GM19463 (cell line): ENCODE data around the gene SSRP1.

Source experiments
- ATAC-seq: cut with Tn5 transposase; IDR thresholded peaks from one replicate; pipeline ENCODE4 v1.9.1; 2021; ENCODE audit warnings: mild to moderate bottlenecking, moderate library complexity; ENCODE audit not compliant: unreplicated experiment

Gene SSRP1

DNA sequence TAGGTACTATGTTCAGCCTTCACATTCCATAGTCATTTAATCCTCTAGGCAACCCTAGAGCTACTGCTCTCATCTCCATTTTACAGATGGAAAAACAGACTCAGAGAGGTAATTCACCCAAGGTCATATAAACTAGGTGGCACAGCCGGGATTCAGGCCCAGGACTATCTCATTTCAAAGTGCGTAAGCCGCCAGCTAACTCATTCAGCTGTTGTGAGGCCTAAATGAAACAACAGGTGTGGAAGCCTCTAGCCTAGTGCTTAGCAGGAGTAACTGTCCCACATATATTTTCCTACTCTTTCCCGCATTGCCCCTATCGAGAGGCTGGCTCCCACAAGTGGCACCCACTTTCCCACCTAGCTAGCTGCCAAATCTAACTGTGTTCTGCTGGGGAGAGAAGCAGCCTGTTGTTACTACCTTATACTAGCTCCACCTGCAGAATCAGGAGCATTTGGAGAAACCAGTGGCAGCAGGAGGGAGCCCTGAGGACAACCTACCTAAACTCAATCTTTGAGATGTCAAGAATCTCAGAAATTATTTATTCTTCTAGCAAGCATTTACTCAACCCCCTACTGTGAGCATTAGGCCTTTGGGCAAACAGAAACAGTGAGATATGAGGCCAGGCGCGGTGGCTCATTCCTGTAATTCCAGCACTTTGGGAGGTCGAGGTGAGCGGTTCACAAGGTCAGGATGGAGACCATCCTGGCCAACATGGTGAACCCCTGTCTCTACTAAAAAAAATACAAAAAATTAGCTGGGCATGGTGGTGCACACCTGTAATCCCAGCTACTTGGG, 24.4 kb upstream of the SSRP1 start:
- ATAC-seq, result no peak

DNA sequence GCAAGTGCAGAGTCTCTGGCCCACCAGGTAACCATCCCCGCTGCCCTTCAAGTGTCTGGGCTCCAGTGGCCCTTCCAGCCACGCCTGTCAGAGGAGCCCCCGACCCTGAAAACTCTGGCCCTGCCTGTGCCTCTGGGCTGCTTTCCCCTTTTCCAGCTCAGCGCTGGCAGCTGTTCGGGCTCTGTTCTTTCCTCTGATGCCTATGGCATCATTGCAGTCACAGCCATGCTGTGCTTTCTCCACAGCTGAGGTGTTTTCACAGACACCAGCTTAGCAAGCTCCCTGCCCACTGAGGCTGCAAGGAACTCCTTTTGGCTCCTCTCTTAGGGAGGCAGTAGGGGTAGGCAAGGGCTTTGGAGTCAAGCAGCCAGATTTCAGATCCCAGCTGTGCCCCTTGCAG, 23.7 kb upstream of the SSRP1 start:
- no peak for ATAC-seq

DNA sequence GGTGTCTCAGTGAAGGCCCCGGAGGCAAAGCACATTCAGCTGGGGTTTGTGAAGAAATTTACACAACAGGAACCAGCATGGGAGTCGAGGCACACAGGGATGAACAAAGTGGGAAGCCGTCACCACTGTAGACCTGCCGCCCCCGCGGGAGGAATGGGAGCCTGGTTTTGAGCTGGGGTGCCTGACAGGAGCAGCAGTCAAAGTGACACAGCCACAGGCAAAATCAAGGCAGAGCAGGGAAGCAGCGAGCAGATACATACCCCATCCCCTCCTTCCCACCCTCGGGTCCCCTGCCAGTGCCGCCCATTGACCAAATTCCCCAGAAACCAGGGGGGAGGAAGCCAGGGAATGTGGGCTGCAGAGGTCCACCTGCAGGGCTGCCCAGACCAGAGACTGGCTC, 23.3 kb upstream of the SSRP1 start:
- no peak for ATAC-seq

DNA sequence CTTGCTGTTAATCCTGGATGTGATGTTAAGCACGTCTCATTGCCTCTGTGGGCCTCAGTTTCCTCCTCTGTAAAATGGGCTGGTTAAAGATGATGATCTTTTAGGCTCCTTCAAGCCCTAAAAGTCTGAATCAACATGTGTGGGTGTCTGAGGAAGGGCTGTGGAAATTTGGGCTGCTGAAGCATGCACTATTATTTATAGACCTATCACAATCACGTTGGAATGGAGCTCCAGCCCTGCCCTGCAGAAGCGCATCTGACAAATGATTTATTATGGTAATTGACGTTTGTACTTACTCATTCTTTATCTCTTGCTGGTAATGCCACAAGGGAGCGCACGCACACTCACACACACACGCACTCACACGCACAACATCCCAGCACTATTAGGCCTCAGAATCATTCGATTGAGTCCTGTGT, 22.9 kb upstream of the SSRP1 start:
- no peak for ATAC-seq

DNA sequence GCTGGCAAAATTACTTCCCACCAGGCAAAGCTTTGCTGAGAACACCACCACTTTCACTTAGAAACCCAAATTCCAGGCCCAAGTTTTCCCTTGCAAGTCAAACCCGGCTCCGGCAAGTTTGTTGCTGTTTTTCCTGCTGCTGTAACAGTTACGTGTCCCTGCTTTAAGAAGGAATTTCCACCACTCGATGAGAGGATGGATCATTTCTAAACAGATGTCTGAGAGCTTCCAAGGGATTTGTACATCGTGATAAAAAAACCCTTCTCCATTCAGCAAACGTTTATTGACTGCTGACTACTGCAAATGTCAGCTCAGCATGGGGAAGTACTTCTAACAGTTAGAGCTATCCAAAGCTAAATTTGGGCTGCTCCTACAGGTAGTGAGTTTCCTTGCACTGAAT, 22.2 kb upstream of the SSRP1 start:
- no peak for ATAC-seq

DNA sequence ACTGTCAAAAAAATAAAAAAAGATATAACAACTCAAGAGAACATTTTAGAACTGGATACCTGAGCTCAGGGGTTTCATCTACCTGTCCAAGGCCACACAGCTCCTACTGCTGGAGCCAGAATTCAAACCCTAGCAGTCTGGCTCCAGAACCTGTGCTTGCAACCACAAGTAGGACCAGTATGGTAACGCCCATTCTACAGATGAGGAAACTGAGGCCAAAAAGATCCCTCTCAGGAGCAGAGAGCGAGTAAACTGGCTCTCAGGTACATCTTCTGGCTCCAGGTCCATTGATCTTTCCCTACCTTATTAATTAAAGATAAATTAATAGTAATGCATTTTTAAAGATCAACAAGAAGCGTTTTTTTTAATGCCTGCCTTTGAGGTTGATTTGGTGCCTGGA, 21.6 kb upstream of the SSRP1 start:
- no peak for ATAC-seq

DNA sequence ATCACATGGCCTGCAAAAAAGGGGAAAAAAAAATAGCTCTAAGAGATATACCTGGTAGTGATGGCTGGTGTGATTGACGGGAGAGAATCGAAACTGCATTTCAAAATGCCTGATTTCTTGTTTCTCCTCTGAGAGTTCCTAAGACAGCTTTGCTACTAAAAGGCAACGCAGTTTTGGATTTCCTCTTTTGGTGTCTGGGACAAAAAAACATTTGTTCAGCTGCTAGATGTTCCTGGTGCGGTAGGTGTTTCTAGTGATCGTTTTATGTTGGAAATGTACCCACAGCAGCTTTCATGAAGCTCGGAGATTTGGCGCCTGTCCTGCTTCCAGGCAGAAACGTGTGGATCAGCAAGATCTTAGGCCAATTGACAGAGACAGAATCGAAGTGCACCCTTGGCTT, 20.6 kb upstream of the SSRP1 start:
- no peak for ATAC-seq

DNA sequence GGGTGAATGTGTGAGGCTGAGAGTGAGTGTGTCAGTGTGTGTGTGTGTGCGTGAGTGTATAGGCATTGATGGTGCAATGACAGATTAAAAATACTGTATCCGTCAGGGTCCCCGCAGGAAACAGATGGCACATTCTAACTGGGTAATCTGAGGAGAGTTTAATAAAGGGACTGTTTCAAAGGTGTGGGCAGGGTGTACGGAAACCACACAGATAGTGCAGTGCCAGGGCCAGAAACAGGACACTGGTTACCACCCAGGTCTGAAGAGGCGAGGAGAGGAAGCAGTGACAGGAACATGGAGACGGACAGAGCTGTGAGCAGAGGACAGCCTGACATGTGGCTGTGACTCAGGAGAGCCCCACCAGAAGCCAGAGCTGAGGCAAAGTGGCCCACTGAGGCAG, 19.0 kb upstream of the SSRP1 start:
- no peak for ATAC-seq

DNA sequence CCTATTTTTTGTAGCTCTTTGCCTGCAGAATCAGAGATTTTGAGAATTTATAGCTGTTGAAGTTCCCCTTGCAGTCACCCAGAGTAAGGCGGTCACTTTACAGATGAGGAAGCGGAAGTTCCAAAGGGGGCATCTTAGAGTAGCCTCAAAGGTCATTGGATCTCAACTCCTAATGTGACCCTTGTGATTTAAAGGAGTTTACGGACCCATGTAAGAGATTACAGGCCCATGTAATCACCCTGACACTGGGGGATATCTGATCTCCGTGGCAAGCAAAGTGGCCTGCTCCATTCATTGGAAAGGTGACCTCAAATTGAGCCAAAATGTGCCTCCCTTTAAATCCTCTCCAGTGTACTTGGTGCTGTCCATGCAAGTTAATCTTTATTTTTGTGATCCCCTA, 18.2 kb upstream of the SSRP1 start:
- ATAC-seq, result no peak

DNA sequence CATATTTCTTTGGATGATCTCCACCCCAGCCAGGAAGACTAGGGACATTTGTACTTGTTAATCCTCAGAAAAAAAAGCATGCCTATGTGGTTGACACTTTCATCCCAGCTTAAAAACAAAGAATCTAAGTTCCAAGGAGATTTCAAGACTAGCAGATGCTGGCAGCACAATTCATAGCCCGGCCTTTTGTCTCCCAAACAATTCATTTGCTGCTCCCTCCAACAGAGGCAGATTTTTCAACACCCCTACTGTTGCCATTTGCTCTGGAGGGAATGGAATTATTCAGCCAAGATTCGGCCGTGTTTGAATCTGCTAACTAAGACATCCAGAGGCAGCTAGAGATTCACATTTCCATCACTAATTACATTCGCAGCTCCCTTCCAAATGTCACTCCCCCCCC, 17.8 kb upstream of the SSRP1 start:
- no peak for ATAC-seq

DNA sequence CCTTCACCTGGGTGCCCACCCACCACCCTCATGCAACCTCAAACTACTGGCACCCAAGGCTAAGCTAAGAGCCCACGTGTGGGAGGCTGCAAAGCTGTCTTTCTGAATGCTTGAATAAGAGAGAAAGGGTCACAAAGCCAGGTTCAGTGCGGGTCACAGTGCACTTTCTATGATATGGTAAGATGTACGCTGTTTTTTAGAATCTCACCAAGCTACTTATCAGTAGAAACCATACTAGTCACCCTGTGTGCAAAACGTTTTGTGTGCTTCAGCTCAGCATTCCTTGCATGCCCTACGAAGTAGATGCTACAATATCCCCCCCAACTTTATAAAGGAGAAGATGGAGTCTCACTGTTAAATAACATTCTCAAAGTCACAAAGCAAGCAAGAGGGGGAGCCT, 17.3 kb upstream of the SSRP1 start:
- no peak for ATAC-seq

DNA sequence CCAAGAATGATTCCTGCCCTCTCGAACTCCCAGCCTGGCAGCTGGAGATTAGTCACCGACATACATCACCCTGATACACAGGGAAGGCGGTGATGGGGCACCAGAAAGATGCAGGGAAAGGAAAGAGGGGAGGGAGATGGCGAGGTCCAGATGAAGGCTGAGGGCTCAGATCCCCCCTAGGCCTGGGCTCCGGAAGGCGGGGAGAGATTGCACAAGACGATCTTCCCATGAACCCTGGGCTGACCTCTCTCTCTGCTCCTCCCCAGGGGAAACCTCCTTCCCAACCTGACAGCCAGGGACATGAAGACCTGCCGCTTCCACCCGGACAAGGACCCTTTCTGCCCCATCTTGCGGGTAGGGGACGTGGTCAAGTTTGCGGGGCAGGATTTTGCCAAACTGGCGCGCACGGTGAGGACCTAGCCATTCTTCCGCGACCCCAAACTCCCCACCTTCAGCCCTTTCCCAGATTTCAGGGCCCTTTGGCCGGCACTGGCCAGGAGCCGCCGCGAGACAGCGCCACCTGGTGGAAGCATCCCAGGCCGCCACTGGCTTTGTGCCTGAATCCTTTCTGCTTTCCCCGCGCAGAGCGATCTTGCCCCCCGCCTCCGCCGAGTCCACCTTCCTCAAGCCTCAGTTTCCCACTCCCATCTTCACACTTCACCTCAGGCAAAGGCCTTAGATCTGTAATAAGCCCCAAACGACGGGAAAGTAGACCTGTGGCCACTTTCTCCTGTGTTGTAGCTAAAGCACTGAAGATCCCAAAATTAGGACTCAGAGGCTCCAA, 14.0 kb upstream of the SSRP1 start:
- ATAC-seq, result no peak

DNA sequence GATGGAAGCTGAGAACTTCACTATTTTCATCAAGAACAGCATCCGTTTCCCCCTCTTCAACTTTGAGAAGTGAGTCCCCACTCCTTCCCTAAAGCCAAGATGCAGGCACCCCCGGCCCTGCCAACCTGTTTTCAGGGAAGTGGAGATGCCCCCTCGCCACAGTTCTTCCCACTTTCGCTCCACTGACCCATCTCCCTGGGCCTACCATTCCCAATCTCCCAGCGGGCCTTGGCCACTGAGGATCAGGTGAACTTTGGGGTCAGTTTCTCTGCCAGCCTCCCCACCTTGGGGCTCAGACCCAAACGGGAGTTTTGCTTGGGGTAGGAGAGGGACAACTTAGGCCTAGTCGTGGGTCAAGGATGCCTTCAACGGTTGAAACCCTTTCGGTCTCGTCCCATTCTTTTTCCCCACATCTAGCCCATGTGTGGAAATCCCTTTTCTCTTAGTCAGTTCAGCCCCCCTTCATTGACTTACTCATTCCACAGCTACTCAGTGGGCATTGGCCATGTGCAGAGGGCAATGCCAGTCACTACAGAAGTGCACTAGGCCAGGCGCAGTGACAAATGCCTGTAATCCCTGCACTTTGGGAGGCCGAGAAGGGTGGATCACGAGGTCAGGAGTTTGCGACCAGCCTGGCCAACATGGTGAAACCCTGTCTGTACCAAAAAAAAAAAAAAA, 13.1 kb upstream of the SSRP1 start:
- ATAC-seq, result no peak

DNA sequence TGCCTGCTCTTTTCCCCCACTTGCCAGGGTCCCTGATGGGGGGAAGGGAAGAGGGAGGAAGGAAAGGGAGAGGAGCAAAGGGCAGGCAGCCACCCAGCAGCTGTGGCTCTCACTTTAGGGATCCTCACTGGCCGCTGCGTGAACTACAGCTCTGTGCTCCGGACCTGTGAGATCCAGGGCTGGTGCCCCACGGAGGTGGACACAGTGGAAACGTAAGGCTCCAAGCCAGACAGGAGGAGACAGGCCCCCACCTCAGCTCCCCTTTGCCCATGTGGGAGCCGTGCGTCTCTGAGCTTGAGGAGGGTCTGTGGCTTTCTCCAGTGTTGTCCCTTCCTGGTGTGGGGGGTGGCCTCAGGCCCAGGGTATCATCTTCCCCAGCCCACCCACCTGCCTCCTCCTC, 12.4 kb upstream of the SSRP1 start:
- ATAC-seq, result no peak

DNA sequence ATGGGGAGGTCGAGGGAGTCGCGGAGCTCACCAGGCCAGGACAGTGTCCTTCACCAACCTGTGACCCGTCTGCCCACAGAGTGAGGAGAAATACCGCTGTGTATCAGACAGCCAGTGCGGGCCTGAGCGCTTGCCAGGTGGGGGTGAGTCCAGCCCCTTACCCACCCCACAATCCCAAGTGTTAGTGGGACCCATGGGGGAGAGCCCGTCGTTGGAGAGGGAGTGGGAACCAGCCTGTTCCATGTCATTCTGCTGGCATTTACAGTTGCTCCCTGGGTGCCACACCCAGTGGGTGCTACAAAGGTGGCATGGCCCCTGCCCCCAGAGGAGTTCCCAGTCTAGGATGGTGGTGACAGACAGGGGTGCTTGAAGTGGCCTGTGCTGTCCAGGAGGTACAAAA, 11.6 kb upstream of the SSRP1 start:
- no peak for ATAC-seq

DNA sequence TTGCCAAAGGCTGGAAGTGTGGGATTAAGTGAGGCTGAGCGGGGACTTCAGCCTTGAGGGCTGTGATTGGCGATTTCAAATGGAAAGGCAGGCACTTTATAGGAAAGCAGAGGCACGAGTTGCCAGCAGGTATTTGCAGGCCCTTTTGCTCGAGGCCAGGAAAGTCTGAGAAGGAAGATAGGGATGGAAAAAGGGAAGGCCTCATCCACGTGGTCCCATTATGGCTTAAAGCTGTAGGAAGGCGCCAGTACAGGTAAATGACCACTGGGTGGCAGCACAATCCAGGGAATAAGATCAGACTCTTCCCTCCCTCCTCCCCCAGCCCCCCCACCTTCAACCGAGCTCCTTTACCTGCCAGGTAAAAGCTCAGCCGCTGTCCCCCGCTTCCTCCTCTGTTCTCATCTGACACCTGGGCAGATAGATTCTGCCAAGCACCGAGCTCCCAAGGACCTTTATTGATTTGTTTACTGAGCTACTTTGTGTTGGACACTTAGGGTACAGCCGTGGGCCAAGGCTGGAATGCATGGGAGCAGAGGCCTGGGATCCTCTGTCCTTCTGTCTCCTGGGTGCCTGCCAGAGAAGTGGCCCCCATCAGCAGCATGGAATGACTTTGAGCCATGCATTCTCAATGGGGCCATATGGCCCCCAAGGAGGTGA, 10.0 kb upstream of the SSRP1 start:
- peak; percentile 76 for ATAC-seq

DNA sequence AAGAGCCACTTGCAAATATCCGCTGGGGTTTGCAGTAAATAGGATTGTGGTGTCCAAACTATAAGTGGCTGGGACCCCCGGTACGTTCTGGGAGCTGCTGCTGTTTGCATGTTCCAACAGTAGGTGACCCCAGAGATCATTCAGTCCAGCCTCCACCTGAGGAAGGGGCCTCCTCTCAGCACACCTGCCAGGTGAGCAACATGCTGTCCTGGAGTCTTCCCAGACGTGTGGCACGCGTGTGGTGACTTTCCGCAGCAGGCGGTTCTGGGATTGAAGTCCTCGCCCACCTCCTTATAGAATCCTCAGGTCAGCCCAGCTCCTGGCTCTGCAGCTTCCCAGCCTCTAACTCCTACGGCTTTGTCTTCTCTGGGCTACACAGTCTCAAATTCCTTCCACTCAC, 9.1 kb upstream of the SSRP1 start:
- no peak for ATAC-seq

DNA sequence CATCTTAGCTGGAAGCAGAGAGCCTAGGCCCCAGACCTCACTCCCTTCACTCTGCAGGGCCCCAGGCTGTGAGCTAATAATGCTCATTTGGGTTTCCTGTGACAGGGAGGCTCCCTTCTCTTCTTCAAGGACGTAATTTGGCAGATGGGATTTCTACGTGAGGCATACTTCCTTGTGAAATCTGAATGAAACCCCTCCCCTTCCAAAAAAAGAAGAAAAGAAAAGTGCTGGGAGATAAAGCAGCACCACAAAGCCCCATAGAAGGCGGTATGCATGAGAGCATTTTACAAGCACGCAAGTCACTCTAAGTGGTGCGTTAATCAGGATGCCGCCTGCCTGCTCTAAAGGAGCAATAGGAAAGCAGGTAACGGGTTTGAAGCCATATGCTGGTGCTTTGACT, 8.1 kb upstream of the SSRP1 start:
- no peak for ATAC-seq

DNA sequence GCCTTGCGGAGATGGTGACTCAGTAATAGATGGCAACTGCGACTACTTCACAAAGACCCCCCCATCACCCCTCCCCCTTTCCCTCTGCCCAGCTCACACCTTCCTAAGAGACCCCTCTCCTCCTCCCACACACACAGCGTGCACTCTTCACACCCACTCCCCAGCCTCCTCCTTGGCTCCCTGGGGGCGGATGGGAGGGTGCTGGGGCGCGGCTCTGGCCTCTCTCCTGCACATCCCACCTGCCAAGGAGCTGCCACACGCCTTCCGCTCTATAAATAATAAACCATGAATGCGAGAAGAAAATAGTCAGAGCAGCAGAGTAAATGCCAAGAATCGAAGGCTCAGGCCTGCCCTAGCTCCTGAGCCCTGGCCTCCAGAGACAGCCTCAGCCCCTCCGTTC, 7.0 kb upstream of the SSRP1 start:
- ATAC-seq, result no peak

DNA sequence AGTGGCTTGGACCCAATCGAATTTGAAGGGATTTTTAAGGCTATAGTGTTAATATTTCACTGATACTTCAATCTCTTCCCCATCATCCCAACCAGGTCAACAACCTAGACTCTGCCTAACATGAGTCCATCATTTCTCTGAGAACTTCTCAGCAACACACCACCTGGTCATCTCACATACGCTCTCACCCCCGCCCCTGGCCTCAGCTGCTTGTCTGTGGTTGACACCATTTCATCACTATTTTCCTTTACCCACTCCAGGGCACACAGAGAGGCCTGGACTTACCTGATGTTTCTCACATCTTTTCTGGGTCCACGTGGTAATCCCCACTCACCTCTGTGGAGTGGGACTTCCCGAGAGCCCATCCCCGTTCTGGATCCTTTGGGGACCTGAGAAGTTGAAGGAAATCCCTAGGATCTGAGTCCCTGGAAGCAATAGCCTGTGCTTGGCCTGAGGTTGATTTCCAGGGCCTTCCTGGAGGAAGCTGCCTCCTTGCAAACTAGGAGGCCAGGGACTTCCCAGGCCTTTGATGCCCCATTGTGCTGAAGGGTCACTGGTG, 5.6 kb upstream of the SSRP1 start:
- no peak for ATAC-seq

DNA sequence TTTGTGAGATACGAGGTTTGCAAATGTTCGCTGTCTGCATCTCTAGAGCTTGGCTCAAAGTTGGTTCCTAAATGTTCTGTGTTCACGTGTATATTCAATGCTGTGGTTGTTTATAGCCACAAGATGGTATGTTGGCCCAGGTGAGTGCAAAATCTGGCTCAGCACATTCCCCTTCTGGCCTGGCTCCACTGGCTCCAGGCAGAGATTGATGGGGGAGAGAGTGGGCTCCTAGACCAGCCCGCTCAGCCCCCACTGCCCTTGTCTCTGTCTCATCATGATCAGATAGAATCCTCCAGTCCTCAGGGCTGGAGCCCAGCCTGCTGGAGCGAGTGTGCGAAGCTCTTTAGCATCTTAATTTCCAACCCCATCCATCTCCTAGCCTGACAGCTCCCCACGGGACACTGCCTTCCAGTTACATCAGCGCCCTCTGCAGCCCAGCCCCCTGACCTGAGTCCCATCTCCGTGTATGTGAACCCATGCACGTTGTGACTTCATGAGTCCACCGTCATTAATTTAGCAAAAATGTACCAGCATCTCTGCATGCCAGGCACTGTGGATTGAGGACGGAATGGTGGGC, 4.4 kb upstream of the SSRP1 start:
- ATAC-seq, result no peak
